ENCODE data around the gene XYLB. TPM values are rescaled to one million over a fixed set of nuclear protein-coding genes. Genes with fewer than 3 reads are reported as not detected.
A peak's percentile ranks its signal among the peaks of the same experiment; 100 is the strongest.

The XYLB gene
- polyA plus RNA-seq, 4 donors = 4.3 to 33.0 (median 5.9) TPM

- Histone ChIP-seq H3K4me3 (ENCODE audit: low read depth in 1 of 3, low read length in 3 of 3) (no peak overlapping the region), H3K27ac (ENCODE audit: low read depth in 1 of 3, low read length in 2 of 3) (no peak overlapping the region), H3K27me3 (ENCODE audit: control insufficient read depth in 3 of 3, insufficient read depth in 3 of 3, low read length in 3 of 3) (no peaks in the 10 kb centered on the region), H3K9me3 (ENCODE audit: control insufficient read depth in 2 of 2, insufficient read depth in 1 of 2, low read depth in 1 of 2, low read length in 1 of 2) (peaks cover 0 to 10% of the 10 kb centered on the region in 2 donors), H3K36me3 (ENCODE audit: control insufficient read depth in 3 of 3, insufficient read depth in 2 of 3, low read depth in 1 of 3, low read length in 3 of 3) (no peaks in the 10 kb centered on the region), H3K4me1 (ENCODE audit: control insufficient read depth in 3 of 3, insufficient read depth in 2 of 3, low read depth in 1 of 3, low read length in 2 of 3) (no peaks in the 10 kb centered on the region)
- DNase-seq (no peak), FAIRE-seq (no peak)
- 67 to 78% (median 78%) methylated on average over 2 of the region's 2 CpGs for WGBS, 3 donors
Observed at GRCh38 chr3:38446085-38446686, 99.6 kb downstream of the XYLB start.

- H3K4me3 ChIP-seq (ENCODE audit: low read depth in 1 of 3, low read length in 3 of 3) = no peak overlapping the region
- H3K27ac ChIP-seq (ENCODE audit: low read depth in 1 of 3, low read length in 2 of 3) = no peak overlapping the region
- no peak for DNase-seq
- FAIRE-seq = no peak
- no peaks in the 10 kb centered on the region for H3K4me1 ChIP-seq (ENCODE audit: control insufficient read depth in 3 of 3, insufficient read depth in 2 of 3, low read depth in 1 of 3, low read length in 2 of 3)
- H3K36me3 ChIP-seq (ENCODE audit: control insufficient read depth in 3 of 3, insufficient read depth in 2 of 3, low read depth in 1 of 3, low read length in 3 of 3) = no peaks in the 10 kb centered on the region
- no peaks in the 10 kb centered on the region for H3K27me3 ChIP-seq (ENCODE audit: control insufficient read depth in 3 of 3, insufficient read depth in 3 of 3, low read length in 3 of 3)
- peaks cover 0 to 11% of the 10 kb centered on the region in 2 donors for H3K9me3 ChIP-seq (ENCODE audit: control insufficient read depth in 2 of 2, insufficient read depth in 1 of 2, low read depth in 1 of 2, low read length in 1 of 2)
Observed at GRCh38 chr3:38446812-38447211, 100.2 kb downstream of the XYLB start.

GRCh38 chr3:38450853-38451252, 104.3 kb downstream of the XYLB start:
- DNase-seq (no peak), FAIRE-seq (no peak)
- peaks cover 0 to 8% (median 0%) of the 10 kb centered on the region in 3 donors for H3K4me1 ChIP-seq (ENCODE audit: control insufficient read depth in 3 of 3, insufficient read depth in 2 of 3, low read depth in 1 of 3, low read length in 2 of 3)
- H3K36me3 ChIP-seq (ENCODE audit: control insufficient read depth in 3 of 3, insufficient read depth in 2 of 3, low read depth in 1 of 3, low read length in 3 of 3) = peaks cover 0 to 2% (median 0%) of the 10 kb centered on the region in 3 donors
- peaks cover 0 to 11% of the 10 kb centered on the region in 2 donors for H3K9me3 ChIP-seq (ENCODE audit: control insufficient read depth in 2 of 2, insufficient read depth in 1 of 2, low read depth in 1 of 2, low read length in 1 of 2)
- no peaks in the 10 kb centered on the region for H3K27me3 ChIP-seq (ENCODE audit: control insufficient read depth in 3 of 3, insufficient read depth in 3 of 3, low read length in 3 of 3)
- 96 to 99% (median 96%) methylated on average over 3 of the region's 3 CpGs for WGBS, 3 donors
- H3K4me3 ChIP-seq (ENCODE audit: low read depth in 1 of 3, low read length in 3 of 3) = no peak overlapping the region
- H3K27ac ChIP-seq (ENCODE audit: low read depth in 1 of 3, low read length in 2 of 3) = no peak overlapping the region

- Histone ChIP-seq H3K36me3 (ENCODE audit: control insufficient read depth in 3 of 3, insufficient read depth in 2 of 3, low read depth in 1 of 3, low read length in 3 of 3) (peaks cover 0 to 5% (median 0%) of the 10 kb centered on the region in 3 donors), H3K27ac (ENCODE audit: low read depth in 1 of 3, low read length in 2 of 3) (peak within 1 kb of the TSS; percentile 87 to 96 (median 94)), H3K27me3 (ENCODE audit: control insufficient read depth in 3 of 3, insufficient read depth in 3 of 3, low read length in 3 of 3) (no peaks in the 10 kb centered on the region), H3K4me3 (ENCODE audit: low read depth in 1 of 3, low read length in 3 of 3) (peak within 1 kb of the TSS; percentile 73 to 89 (median 83)), H3K4me1 (ENCODE audit: control insufficient read depth in 3 of 3, insufficient read depth in 2 of 3, low read depth in 1 of 3, low read length in 2 of 3) (peaks cover 0 to 32% (median 2%) of the 10 kb centered on the region in 3 donors), H3K9me3 (ENCODE audit: control insufficient read depth in 2 of 2, insufficient read depth in 1 of 2, low read depth in 1 of 2, low read length in 1 of 2) (peaks cover 0 to 9% of the 10 kb centered on the region in 2 donors)
- WGBS, 3 donors = 3 to 9% (median 7%) methylated on average over 32 to 48 of the region's 48 CpGs
- FAIRE-seq (no peak), DNase-seq (peak; percentile 83 to 91)
Observed at GRCh38 chr3:38453075-38453912, 106.7 kb downstream of the XYLB start, which contains the start of gene ACVR2B. Gene ACVR2B, plus strand, starts transcription at chr3:38453890. Its CDS starts 433 bp downstream, at chr3:38454323.

GRCh38 chr3:38453913-38454177, 107.3 kb downstream of the XYLB start:
- FAIRE-seq = no peak
- WGBS, 3 donors = 0 to 6% (median 1%) methylated on average over 7 to 36 of the region's 36 CpGs
- Histone ChIP-seq H3K27ac (ENCODE audit: low read depth in 1 of 3, low read length in 2 of 3) (peak overlapping the region; percentile 87 to 96 (median 94)), H3K4me1 (ENCODE audit: control insufficient read depth in 3 of 3, insufficient read depth in 2 of 3, low read depth in 1 of 3, low read length in 2 of 3) (peaks cover 0 to 35% (median 2%) of the 10 kb centered on the region in 3 donors), H3K27me3 (ENCODE audit: control insufficient read depth in 3 of 3, insufficient read depth in 3 of 3, low read length in 3 of 3) (no peaks in the 10 kb centered on the region), H3K4me3 (ENCODE audit: low read depth in 1 of 3, low read length in 3 of 3) (peak overlapping the region; percentile 73 to 89 (median 83)), H3K9me3 (ENCODE audit: control insufficient read depth in 2 of 2, insufficient read depth in 1 of 2, low read depth in 1 of 2, low read length in 1 of 2) (peaks cover 0 to 9% of the 10 kb centered on the region in 2 donors), H3K36me3 (ENCODE audit: control insufficient read depth in 3 of 3, insufficient read depth in 2 of 3, low read depth in 1 of 3, low read length in 3 of 3) (peaks cover 0 to 5% (median 0%) of the 10 kb centered on the region in 3 donors)
- DNase-seq = no peak

DNA sequence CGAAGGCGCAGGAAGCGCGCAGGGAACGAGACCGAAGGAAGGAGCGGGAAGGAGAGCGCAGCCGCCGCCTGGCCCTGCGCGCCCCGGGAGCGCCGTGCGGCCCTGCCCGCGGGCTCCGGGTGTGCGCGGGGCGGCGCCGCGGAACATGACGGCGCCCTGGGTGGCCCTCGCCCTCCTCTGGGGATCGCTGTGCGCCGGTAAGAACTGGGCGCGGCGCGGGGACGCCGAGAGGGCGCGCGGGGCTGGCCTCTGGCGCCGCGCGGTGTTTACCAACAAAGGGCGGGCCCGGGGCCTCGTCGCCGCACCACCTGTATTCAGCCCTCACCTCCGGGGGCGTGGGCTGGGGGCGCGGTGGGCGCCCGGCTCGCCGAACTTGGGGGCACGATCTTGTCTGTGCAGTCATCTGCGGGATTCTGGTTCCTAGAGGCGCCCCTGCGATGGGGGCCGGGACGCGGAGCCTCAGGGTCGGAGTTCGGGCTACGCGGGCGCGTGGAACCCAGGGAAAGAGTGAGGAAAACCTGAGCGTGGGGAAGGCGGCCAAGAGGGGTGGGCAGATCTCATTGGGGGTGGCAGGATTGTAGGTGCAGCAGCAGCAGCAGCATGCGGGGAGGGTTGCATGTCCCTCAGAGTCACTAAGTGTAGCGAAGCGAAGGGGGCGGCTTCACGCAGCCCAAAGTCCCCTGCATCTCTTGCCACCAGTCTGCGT, 107.7 kb downstream of the XYLB start:
- peak; percentile 75 to 87 for DNase-seq
- Histone ChIP-seq H3K27me3 (ENCODE audit: control insufficient read depth in 3 of 3, insufficient read depth in 3 of 3, low read length in 3 of 3) (no peaks in the 10 kb centered on the region), H3K4me3 (ENCODE audit: low read depth in 1 of 3, low read length in 3 of 3) (peak overlapping the region; percentile 73 to 89 (median 83)), H3K4me1 (ENCODE audit: control insufficient read depth in 3 of 3, insufficient read depth in 2 of 3, low read depth in 1 of 3, low read length in 2 of 3) (peaks cover 0 to 35% (median 2%) of the 10 kb centered on the region in 3 donors), H3K27ac (ENCODE audit: low read depth in 1 of 3, low read length in 2 of 3) (peak overlapping the region; percentile 87 to 96 (median 94)), H3K36me3 (ENCODE audit: control insufficient read depth in 3 of 3, insufficient read depth in 2 of 3, low read depth in 1 of 3, low read length in 3 of 3) (peaks cover 0 to 7% (median 0%) of the 10 kb centered on the region in 3 donors), H3K9me3 (ENCODE audit: control insufficient read depth in 2 of 2, insufficient read depth in 1 of 2, low read depth in 1 of 2, low read length in 1 of 2) (peaks cover 0 to 9% of the 10 kb centered on the region in 2 donors)
- WGBS, 3 donors = 0 to 1% (median 0%) methylated on average over 50 to 78 of the region's 78 CpGs
- FAIRE-seq = no peak

DNA sequence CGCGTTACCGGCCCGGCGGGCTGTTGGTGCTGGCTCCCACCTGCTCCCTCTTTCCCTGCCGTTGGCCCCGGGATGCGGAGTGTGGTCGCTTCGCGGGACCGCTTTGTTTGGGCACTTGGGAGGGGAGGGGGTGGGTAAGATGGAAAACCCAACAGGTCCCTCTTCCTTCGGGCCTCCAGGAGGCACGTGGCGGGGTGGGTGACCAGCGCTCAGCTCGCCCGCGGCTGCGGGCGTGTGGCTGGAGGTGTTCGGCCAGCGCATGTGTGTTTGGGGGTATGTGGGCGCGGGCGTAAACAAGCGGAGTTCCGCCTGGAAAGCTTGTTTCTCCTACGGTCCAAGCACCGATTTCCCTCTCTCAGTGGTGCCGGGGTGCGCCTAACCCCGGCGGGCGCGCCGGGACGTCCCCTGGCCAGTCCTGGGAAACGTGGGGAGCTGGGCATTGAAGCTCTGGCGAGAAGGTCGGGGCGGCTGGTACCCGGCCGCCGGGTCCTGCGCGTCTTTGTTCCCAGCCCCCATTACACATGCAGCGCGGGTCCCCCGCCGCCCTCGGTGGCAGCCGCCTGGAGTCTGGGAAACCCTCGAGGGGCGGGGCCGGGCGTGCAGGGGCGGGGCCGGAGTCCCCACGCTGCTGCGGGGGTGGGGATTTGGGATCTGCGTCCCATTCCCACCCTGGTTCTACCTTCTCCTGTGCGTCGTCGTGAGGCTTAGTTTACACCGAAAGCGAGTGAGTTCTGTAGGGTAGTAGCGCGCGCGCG, 108.5 kb downstream of the XYLB start:
- H3K4me1 ChIP-seq (ENCODE audit: control insufficient read depth in 3 of 3, insufficient read depth in 2 of 3, low read depth in 1 of 3, low read length in 2 of 3) = peaks cover 0 to 35% (median 2%) of the 10 kb centered on the region in 3 donors
- DNase-seq = peak; percentile 88 to 92
- peak overlapping the region; percentile 87 to 96 (median 94) for H3K27ac ChIP-seq (ENCODE audit: low read depth in 1 of 3, low read length in 2 of 3)
- peaks cover 0 to 11% (median 0%) of the 10 kb centered on the region in 3 donors for H3K36me3 ChIP-seq (ENCODE audit: control insufficient read depth in 3 of 3, insufficient read depth in 2 of 3, low read depth in 1 of 3, low read length in 3 of 3)
- peaks cover 0 to 9% of the 10 kb centered on the region in 2 donors for H3K9me3 ChIP-seq (ENCODE audit: control insufficient read depth in 2 of 2, insufficient read depth in 1 of 2, low read depth in 1 of 2, low read length in 1 of 2)
- 0% methylated on average over 63 to 72 of the region's 72 CpGs for WGBS, 3 donors
- peak overlapping the region; percentile 73 to 89 (median 83) for H3K4me3 ChIP-seq (ENCODE audit: low read depth in 1 of 3, low read length in 3 of 3)
- no peaks in the 10 kb centered on the region for H3K27me3 ChIP-seq (ENCODE audit: control insufficient read depth in 3 of 3, insufficient read depth in 3 of 3, low read length in 3 of 3)
- FAIRE-seq = no peak
